Smooth muscle cell (in vitro differentiated cells): ENCODE results near the gene STPG2. TPM values are rescaled to one million over a fixed set of nuclear protein-coding genes. Genes with fewer than 3 reads are reported as not detected.

ENCODE experiments used
- DNase-seq: peaks from one replicate; lab custom pipeline; 2025; ENCODE audit not compliant: unreplicated experiment; lab: John Stamatoyannopoulos, UW
- H2AFZ ChIP-seq: fragments of 200-600 bp; sonication (generic); 2 replicates; pipeline ENCODE4 v1.6.0; 2016; ENCODE audit warnings: antibody characterized with exemption, low read depth, mild to moderate bottlenecking
- H3F3A ChIP-seq: fragments of 200-600 bp; sonication (generic); 2 replicates; pipeline ENCODE4 v1.6.0; 2017; ENCODE audit warnings: antibody characterized with exemption, low read depth
- H3K27ac ChIP-seq: fragments of 200-600 bp; sonication (generic); 2 replicates; pipeline ENCODE4 v1.5.1; 2016; ENCODE audit warnings: low read depth, mild to moderate bottlenecking
- H3K27me3 ChIP-seq: fragments of 200-600 bp; sonication (generic); 2 replicates; pipeline ENCODE4 v1.6.1; 2016; ENCODE audit warnings: low read depth, mild to moderate bottlenecking
- H3K36me3 ChIP-seq: fragments of 200-600 bp; sonication (generic); 2 replicates; pipeline ENCODE4 v1.5.1; 2016; ENCODE audit warnings: low read depth
- H3K4me1 ChIP-seq: fragments of 200-600 bp; sonication (generic); 2 replicates; pipeline ENCODE4 v1.5.1; 2016; ENCODE audit warnings: low read depth
- H3K4me2 ChIP-seq: fragments of 200-600 bp; sonication (generic); 2 replicates; pipeline ENCODE4 v1.6.0; 2016; ENCODE audit warnings: mild to moderate bottlenecking
- H3K4me3 ChIP-seq: fragments of 200-600 bp; sonication (generic); 2 replicates; pipeline ENCODE4 v1.5.1; 2016; ENCODE audit warnings: mild to moderate bottlenecking
- H3K79me2 ChIP-seq: fragments of 200-600 bp; sonication (generic); 2 replicates; pipeline ENCODE4 v1.6.0; 2016; ENCODE audit warnings: low read depth, mild to moderate bottlenecking
- H3K9ac ChIP-seq: fragments of 200-600 bp; sonication (generic); 2 replicates; pipeline ENCODE4 v1.6.0; 2016; ENCODE audit warnings: low read depth
- H3K9me3 ChIP-seq: fragments of 200-600 bp; sonication (generic); replicated peaks from 2 replicates; pipeline ENCODE4 v1.5.1; 2016; ENCODE audit warnings: low read depth
- H4K20me1 ChIP-seq: fragments of 200-600 bp; sonication (generic); 2 replicates; pipeline ENCODE4 v1.6.0; 2016; ENCODE audit warnings: low read depth
- WGBS: methylation state at CpG from one replicate; pipeline ENCODE4 v1.1.7; 2016; ENCODE audit warnings: low lambda C conversion rate; 5-methylcytosine and 5-hydroxymethylcytosine counted together
- polyA plus RNA-seq: library from polyadenylated mRNA; unstranded; fragments of >200 nt; fragmentation: Nextera tagmentation; extraction: Ambion mirVana; gene quantifications from 2 replicates; pipeline ENCODE4 v1.2.1, GENCODE V29; 2016
- total RNA-seq: library from RNA; depleted of rRNA; stranded (reverse); fragments of >200 nt; gene quantifications from 2 replicates; pipeline ENCODE4 v1.2.3, GENCODE V29; 2014
- TF ChIP-seq, protein P1 (sequence below): fragments of 200-600 bp; sonication (generic); IDR thresholded peaks from 2 replicates; pipeline ENCODE4 v1.5.1; 2017; ENCODE audit warnings: borderline replicate concordance, mild to moderate bottlenecking, antibody characterized with exemption; ENCODE audit not compliant: insufficient read depth, poor library complexity, severe bottlenecking

The STPG2 gene
- total and polyA plus RNA-seq, 2 experiments from 2014 or later: 0.09 to 0.31 TPM

DNA sequence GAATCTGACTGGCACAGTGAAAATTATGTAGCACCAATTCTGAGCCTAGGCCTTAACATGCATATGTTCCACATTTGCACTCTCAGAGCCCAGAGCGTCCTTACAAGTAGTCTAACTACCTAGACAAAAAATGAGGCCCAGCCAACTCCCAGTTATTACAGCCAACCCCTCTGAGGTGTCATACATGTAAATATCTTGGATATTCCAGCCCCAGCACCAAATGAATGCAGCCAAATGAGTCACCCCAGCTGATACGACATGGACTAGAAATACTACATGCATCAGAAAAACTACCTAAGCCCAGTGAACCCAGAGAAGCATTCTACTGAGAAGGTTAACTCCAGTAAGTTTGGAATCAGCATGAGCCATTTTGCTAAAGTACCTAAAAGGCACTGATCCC, 145.1 kb downstream of the STPG2 start:
- no peaks in the 10 kb centered on the region for H4K20me1 ChIP-seq
- H3K79me2 ChIP-seq: no peaks in the 10 kb centered on the region
- no peak overlapping the region for H3K4me2 ChIP-seq
- H3K4me3 ChIP-seq: no peak overlapping the region
- DNase-seq: no peak
- H3K27ac ChIP-seq: no peak overlapping the region
- no peaks in the 10 kb centered on the region for H3K9me3 ChIP-seq
- H3K4me1 ChIP-seq: no peaks in the 10 kb centered on the region
- no peak overlapping the region for H2AFZ ChIP-seq
- no peaks in the 10 kb centered on the region for H3F3A ChIP-seq
- no peaks in the 10 kb centered on the region for H3K27me3 ChIP-seq
- H3K9ac ChIP-seq: no peak overlapping the region
- TF ChIP-seq, protein P1, sequence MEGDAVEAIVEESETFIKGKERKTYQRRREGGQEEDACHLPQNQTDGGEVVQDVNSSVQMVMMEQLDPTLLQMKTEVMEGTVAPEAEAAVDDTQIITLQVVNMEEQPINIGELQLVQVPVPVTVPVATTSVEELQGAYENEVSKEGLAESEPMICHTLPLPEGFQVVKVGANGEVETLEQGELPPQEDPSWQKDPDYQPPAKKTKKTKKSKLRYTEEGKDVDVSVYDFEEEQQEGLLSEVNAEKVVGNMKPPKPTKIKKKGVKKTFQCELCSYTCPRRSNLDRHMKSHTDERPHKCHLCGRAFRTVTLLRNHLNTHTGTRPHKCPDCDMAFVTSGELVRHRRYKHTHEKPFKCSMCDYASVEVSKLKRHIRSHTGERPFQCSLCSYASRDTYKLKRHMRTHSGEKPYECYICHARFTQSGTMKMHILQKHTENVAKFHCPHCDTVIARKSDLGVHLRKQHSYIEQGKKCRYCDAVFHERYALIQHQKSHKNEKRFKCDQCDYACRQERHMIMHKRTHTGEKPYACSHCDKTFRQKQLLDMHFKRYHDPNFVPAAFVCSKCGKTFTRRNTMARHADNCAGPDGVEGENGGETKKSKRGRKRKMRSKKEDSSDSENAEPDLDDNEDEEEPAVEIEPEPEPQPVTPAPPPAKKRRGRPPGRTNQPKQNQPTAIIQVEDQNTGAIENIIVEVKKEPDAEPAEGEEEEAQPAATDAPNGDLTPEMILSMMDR: no peak
- WGBS: 83% methylated on average over 2 of the region's 2 CpGs
- no peaks in the 10 kb centered on the region for H3K36me3 ChIP-seq

DNA sequence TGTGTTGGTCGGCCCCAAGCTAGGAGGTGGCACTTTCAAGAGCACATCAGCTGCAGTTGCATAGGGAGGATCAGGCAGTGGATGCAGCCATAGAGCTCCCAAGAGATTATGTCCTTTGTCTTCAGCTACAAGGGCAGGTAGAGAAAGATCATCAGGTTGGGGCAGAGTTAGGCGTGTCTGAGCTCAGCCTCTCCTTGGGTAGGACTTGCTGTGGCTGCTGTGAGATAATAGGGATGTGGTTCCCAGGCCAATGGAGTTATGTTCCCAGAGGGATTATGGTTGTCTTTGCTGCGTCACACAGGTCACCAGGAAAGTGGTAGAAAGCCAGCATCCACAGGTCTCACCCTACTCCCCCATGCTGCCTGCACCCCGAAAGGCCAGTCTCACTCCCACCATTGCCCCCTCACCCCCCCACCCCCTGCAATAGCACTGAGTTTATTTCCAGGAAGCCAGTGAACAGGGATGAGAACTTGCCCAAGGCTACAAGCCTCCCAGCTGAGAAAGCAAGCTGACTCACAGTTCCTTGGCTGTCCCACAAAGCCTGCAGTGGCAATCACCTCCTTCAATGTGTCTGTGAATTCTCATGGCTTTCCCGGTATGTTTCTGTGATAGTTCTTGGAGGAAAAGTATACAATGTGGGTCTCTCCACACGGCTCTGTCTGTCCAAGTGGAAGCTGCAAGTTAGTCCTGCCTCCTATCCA, 148.4 kb downstream of the STPG2 start:
- H3K9ac ChIP-seq: no peak overlapping the region
- TF ChIP-seq, protein P1: no peak
- no peaks in the 10 kb centered on the region for H3K27me3 ChIP-seq
- H3K9me3 ChIP-seq: peaks cover 3% of the 10 kb centered on the region
- H3K36me3 ChIP-seq: no peaks in the 10 kb centered on the region
- no peak overlapping the region for H3K4me2 ChIP-seq
- H3F3A ChIP-seq: no peaks in the 10 kb centered on the region
- no peaks in the 10 kb centered on the region for H3K4me1 ChIP-seq
- H3K79me2 ChIP-seq: no peaks in the 10 kb centered on the region
- no peak overlapping the region for H2AFZ ChIP-seq
- H4K20me1 ChIP-seq: no peaks in the 10 kb centered on the region
- no peak overlapping the region for H3K4me3 ChIP-seq
- no peak overlapping the region for H3K27ac ChIP-seq
- 81% methylated on average over 6 of the region's 6 CpGs for WGBS
- no peak for DNase-seq

DNA sequence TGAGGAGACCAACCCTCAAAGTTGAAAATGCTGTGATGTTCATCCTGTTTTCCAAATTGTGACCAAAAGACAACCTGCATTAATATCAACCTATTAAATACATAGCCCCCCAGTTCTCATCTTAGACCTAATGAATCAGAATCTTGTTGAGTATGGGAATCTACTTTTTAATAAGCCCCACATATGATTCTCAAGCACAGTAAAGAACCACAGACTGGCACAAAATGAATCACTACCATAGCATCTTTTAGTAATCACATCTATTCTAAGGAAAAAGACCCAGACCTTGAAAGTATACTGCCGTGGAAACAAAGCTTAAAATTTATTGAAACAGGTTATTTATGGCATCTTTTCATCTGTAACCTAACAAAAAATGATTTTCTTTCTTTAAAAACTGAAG, 152.9 kb downstream of the STPG2 start:
- Histone ChIP-seq H3K4me3 (no peak overlapping the region), H3F3A (no peaks in the 10 kb centered on the region), H3K79me2 (no peaks in the 10 kb centered on the region), H3K27me3 (no peaks in the 10 kb centered on the region), H3K4me2 (no peak overlapping the region), H2AFZ (no peak overlapping the region), H3K27ac (no peak overlapping the region), H4K20me1 (no peaks in the 10 kb centered on the region), H3K9ac (no peak overlapping the region), H3K36me3 (no peaks in the 10 kb centered on the region), H3K4me1 (no peaks in the 10 kb centered on the region), H3K9me3 (peaks cover 3% of the 10 kb centered on the region)
- DNase-seq: no peak
- TF ChIP-seq, protein P1: no peak
- WGBS: 92% methylated on average over 1 of the region's 1 CpG
